H54 (cell line): ENCODE results near the gene JAZF1.

ENCODE experiments used
- DNase-seq: peaks from one replicate; pipeline ENCODE4 v3.0.0; 2011; ENCODE audit warnings: low spot score, mixed read lengths; ENCODE audit not compliant: insufficient read length
- FAIRE-seq: peaks from 3 replicates; lab custom pipeline; 2011; peaks lifted over from hg19 to GRCh38; lab: Jason Lieb, UNC
- POLR2A ChIP-seq: IDR thresholded peaks from 2 replicates; pipeline ENCODE4 v1.6.1; 2011; ENCODE audit warnings: low read depth, mild to moderate bottlenecking, low read length

Gene JAZF1

GRCh38 chr7:28108747-28109146 is 71.8 kb downstream of the JAZF1 start:
- no peak for FAIRE-seq

GRCh38 chr7:28107960-28108359 is 72.6 kb downstream of the JAZF1 start:
- peak; percentile 39 for DNase-seq
- FAIRE-seq: peak; percentile 78
- no peak for TF ChIP-seq POLR2A

More at GRCh38 chr7:28108747-28109146, 71.8 kb downstream of the JAZF1 start:
- no peak for DNase-seq
- TF ChIP-seq POLR2A: no peak

- FAIRE-seq: no peak
- DNase-seq: no peak
- no peak for TF ChIP-seq POLR2A
These were observed 74.2 kb downstream of the JAZF1 start for GRCh38 chr7:28106321-28106829.

- DNase-seq (no peak), FAIRE-seq (no peak)
- TF ChIP-seq POLR2A: no peak
These were observed 75.4 kb downstream of the JAZF1 start for GRCh38 chr7:28105234-28105633.

GRCh38 chr7:28104811-28105210 is 75.8 kb downstream of the JAZF1 start:
- no peak for TF ChIP-seq POLR2A
- DNase-seq (no peak), FAIRE-seq (no peak)

- TF ChIP-seq POLR2A: no peak
- FAIRE-seq (no peak), DNase-seq (no peak)
These were observed 76.5 kb downstream of the JAZF1 start for GRCh38 chr7:28104041-28104541.

GRCh38 chr7:28102797-28103196 is 77.8 kb downstream of the JAZF1 start:
- peak; percentile 89 for DNase-seq
- TF ChIP-seq POLR2A: no peak
- peak; percentile 92 for FAIRE-seq

- no peak for TF ChIP-seq POLR2A
- FAIRE-seq (peak; percentile 96), DNase-seq (peak; percentile 61)
These were observed 83.9 kb downstream of the JAZF1 start for GRCh38 chr7:28096713-28097112.

GRCh38 chr7:28095231-28095630 is 85.4 kb downstream of the JAZF1 start:
- DNase-seq (no peak), FAIRE-seq (no peak)
- no peak for TF ChIP-seq POLR2A

GRCh38 chr7:28093623-28094232 is 86.9 kb downstream of the JAZF1 start:
- FAIRE-seq (peak; percentile 75), DNase-seq (peak; percentile 69)
- no peak for TF ChIP-seq POLR2A

- FAIRE-seq (no peak), DNase-seq (no peak)
- no peak for TF ChIP-seq POLR2A
These were observed 89.4 kb downstream of the JAZF1 start for GRCh38 chr7:28091190-28091589.

GRCh38 chr7:28088901-28089714 is 91.5 kb downstream of the JAZF1 start:
- TF ChIP-seq POLR2A: no peak
- DNase-seq (no peak), FAIRE-seq (no peak)

- FAIRE-seq (no peak), DNase-seq (no peak)
- no peak for TF ChIP-seq POLR2A
These were observed 92.6 kb downstream of the JAZF1 start for GRCh38 chr7:28088032-28088431.

- FAIRE-seq (no peak), DNase-seq (no peak)
- TF ChIP-seq POLR2A: no peak
These were observed 94.4 kb downstream of the JAZF1 start for GRCh38 chr7:28086198-28086597.
